Sigmoid colon (tissue), 7 donors: Measurements from ENCODE around the gene EXOC3L4. TPM values are rescaled to one million over a fixed set of nuclear protein-coding genes. Genes with fewer than 3 reads are reported as not detected.

Experiments used
- DNase-seq: peaks from one replicate; pipeline ENCODE4 v3.0.0-alpha.2; 2019
- H3K27ac ChIP-seq, 4 donors: fragments of 200-600 bp; sonication (generic); one replicate each; pipeline ENCODE4 v1.5.1; 2016 to 2019; ENCODE audit warnings: mild to moderate bottlenecking in 1 of 4
- H3K27me3 ChIP-seq, 3 donors: fragments of 200-600 bp; sonication (generic); one replicate each; pipeline ENCODE4 v1.5.1; 2019; ENCODE audit warnings: mild to moderate bottlenecking in 1 of 3
- H3K36me3 ChIP-seq, 4 donors: fragments of 200-600 bp; sonication (generic); one replicate each; pipeline ENCODE4 v1.5.1; 2016 to 2019
- H3K4me1 ChIP-seq, 4 donors: fragments of 200-600 bp; sonication (generic); one replicate each; pipeline ENCODE4 v1.5.1; 2017 to 2019
- H3K4me3 ChIP-seq, 4 donors: fragments of 200-600 bp; sonication (generic); one replicate each; pipeline ENCODE4 v1.5.1; 2017 to 2019; ENCODE audit warnings: mild to moderate bottlenecking in 2 of 4, moderate library complexity in 1 of 4
- H3K9me3 ChIP-seq, 4 donors: fragments of 200-600 bp in 3 of 4; sonication (generic) in 3 of 4; one replicate each; pipeline versions ENCODE4 v1.5.1 to v1.6.1; 2013 to 2019
- EP300 ChIP-seq, 4 donors: sonication (generic); formaldehyde crosslinking; IDR thresholded peaks; one replicate each; pipeline ENCODE4 v1.6.1; 2017; ENCODE audit warnings: antibody characterized with exemption in 4 of 4
- POLR2A ChIP-seq, 2 donors: fragments of 450-650 bp; IDR thresholded peaks; one replicate each; pipeline ENCODE4 v1.6.1; 2016; ENCODE audit warnings: antibody characterized with exemption in 2 of 2, mild to moderate bottlenecking in 2 of 2, moderate library complexity in 2 of 2
- POLR2AphosphoS5 ChIP-seq, 4 donors: sonication (generic); formaldehyde crosslinking; IDR thresholded peaks; one replicate each; pipeline ENCODE4 v1.6.1; 2017; ENCODE audit warnings: antibody characterized with exemption in 4 of 4
- WGBS, 2 donors: extraction: QIAGEN DNeasy Blood & Tissue Kit; methylation state at CpG; one replicate each; pipeline ENCODE4 v1.1.7; 2013; 5-methylcytosine and 5-hydroxymethylcytosine counted together
- intact Hi-C: fragments of 100-400 bp; cut with DNase I; formaldehyde crosslinking; loops from one replicate; pipeline ENCODE4 v1.15.1; 2023
- polyA plus RNA-seq, 3 donors: library from polyadenylated mRNA; stranded (reverse); fragments of 200-250 nt; gene quantifications; one replicate each; pipeline ENCODE4 v1.2.3, GENCODE V29; 2013
- total RNA-seq, 4 donors: library from RNA; depleted of rRNA; stranded (reverse); fragments of >200 nt; gene quantifications; one replicate each; pipeline ENCODE4 v1.1.0, GENCODE V29; 2016
- TF ChIP-seq, protein P1 (sequence below), 4 experiments: fragments of 450-650 bp in 3 of 4; fragments of 200-600 bp in 1 of 4; IDR thresholded peaks; one replicate each; pipeline ENCODE4 v1.5.1; 2016 to 2019; ENCODE audit warnings: antibody characterized with exemption in 4 of 4, mild to moderate bottlenecking in 3 of 4, moderate library complexity in 2 of 4
- donor health status: healthy with polysubstance abuse.
- donor health status: Bipolar disorder and iron deficiency.
- donor health status: healthy.

Gene EXOC3L4
- total and polyA plus RNA-seq, 7 donors: 0.36 to 23.8 (median 1.8) TPM

DNA sequence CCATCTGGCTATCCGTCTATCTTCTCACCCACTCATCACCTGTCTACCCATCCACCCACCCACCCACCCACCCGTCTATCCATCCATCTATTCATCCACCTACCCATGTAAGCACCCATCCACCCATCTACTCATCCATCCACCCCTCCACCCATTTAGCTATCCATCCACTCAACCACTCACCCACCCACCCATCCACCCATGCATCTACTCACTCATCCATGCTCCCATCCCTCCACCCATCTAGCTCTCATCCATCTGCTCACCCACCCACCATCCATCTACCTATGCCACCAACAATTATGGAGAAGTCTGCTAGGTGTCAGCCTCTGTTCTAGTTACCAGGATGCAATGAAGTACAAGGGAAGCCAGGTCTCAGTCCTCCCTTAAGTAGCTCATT lies 39.9 kb downstream of the EXOC3L4 start:
- Histone ChIP-seq H3K27me3 (peaks cover 0 to 6% (median 0%) of the 10 kb centered on the region in 3 donors), H3K36me3 (peaks cover 0 to 51% (median 5%) of the 10 kb centered on the region in 4 donors), H3K4me3 (no peak overlapping the region), H3K9me3 (no peaks in the 10 kb centered on the region), H3K27ac (no peak overlapping the region), H3K4me1 (peaks cover 0 to 73% (median 58%) of the 10 kb centered on the region in 4 donors)
- no peak for DNase-seq
- intact Hi-C loops: no loop called here
- 61 to 70% methylated on average over 2 of the region's 2 CpGs for WGBS, 2 donors
- no peak for TF ChIP-seq POLR2AphosphoS5 (IDR thresholded peaks at IDR 0.05)

DNA sequence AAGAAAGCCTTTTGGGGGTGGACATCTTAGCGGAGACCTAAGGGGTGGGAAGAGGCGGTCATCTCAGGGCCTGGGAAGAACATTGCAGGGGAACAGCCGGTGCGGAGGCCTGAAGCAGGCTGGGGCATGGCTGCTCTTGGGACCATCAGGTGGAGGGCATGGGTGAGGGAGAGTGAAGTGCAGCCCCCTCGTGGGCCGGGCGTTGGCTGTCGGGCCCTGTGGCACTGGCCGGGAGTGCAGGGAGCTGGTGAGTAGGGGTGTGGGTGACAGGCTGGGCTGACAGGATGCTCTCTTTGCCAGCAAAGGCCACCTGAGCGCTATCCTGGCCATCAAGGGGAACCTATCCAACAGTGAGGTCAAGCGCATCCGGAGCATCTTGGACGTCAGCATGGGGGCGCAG lies 40.4 kb downstream of the EXOC3L4 start:
- TF ChIP-seq, protein P1, sequence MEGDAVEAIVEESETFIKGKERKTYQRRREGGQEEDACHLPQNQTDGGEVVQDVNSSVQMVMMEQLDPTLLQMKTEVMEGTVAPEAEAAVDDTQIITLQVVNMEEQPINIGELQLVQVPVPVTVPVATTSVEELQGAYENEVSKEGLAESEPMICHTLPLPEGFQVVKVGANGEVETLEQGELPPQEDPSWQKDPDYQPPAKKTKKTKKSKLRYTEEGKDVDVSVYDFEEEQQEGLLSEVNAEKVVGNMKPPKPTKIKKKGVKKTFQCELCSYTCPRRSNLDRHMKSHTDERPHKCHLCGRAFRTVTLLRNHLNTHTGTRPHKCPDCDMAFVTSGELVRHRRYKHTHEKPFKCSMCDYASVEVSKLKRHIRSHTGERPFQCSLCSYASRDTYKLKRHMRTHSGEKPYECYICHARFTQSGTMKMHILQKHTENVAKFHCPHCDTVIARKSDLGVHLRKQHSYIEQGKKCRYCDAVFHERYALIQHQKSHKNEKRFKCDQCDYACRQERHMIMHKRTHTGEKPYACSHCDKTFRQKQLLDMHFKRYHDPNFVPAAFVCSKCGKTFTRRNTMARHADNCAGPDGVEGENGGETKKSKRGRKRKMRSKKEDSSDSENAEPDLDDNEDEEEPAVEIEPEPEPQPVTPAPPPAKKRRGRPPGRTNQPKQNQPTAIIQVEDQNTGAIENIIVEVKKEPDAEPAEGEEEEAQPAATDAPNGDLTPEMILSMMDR (IDR thresholded peaks at IDR 0.05): no peak
- no peak for TF ChIP-seq POLR2A (IDR thresholded peaks at IDR 0.05)
- no peak for TF ChIP-seq EP300 (IDR thresholded peaks at IDR 0.05)
- TF ChIP-seq POLR2AphosphoS5 (IDR thresholded peaks at IDR 0.05): no peak
- Histone ChIP-seq H3K4me3 (no peak overlapping the region), H3K9me3 (no peaks in the 10 kb centered on the region), H3K36me3 (peaks cover 0 to 47% (median 5%) of the 10 kb centered on the region in 4 donors), H3K27me3 (peaks cover 0 to 6% (median 0%) of the 10 kb centered on the region in 3 donors), H3K27ac (no peak overlapping the region), H3K4me1 (peaks cover 0 to 77% (median 59%) of the 10 kb centered on the region in 4 donors)
- WGBS, 2 donors: 93 to 95% methylated on average over 14 of the region's 14 CpGs
- DNase-seq: no peak
- intact Hi-C loops: no loop called here

DNA sequence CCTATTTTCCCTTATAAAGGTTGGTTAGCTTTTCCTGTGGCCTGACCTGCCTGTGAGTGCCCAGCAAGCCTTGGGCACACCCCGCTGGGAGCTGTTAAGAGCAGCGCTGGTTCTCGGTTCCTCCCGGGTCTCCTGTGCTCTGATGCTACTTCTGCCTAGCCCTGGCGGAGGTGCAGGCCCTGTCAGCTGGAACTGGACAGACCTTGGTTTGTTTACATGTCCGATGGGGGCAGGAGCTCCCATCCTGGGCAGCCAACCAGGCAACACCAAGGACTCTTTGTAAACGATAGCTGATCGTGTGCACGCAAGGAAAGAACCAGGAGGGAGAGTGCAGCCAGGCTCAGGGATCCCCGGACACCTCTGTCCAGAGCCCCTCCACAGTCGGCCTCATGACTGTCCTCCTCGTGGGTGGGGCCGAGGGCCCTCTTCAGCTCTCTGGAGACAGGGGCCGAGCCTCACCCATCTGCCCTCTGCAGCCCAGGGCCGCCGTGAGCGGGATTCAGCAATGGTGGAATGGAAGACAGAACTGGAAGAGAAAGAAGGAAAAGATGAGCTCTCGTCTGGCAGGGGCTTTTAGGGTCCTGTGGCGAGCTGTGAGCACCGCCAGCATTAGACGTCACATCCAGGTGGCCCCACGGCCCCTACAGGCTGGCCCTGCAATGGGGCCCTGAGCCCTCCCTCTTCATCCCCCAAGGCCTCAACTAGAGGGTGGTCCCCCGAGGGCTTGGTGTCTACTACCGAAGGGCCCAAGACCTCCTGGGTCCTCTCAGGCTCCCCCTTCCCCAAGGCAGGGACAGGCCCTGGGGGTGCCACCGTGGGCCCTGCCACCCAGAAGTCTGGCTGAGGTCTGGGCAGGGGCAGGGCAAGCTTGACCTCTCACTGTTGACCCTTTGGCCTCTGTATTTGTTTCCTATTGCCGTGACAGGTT lies 41.1 kb downstream of the EXOC3L4 start:
- DNase-seq: no peak
- 80 to 87% methylated on average over 26 of the region's 26 CpGs for WGBS, 2 donors
- peaks cover 0 to 6% (median 0%) of the 10 kb centered on the region in 3 donors for H3K27me3 ChIP-seq
- intact Hi-C loops: no loop called here
- H3K9me3 ChIP-seq: no peaks in the 10 kb centered on the region
- H3K36me3 ChIP-seq: peaks cover 0 to 41% (median 2%) of the 10 kb centered on the region in 4 donors
- TF ChIP-seq EP300 (IDR thresholded peaks at IDR 0.05): no peak
- TF ChIP-seq POLR2A (IDR thresholded peaks at IDR 0.05): no peak
- TF ChIP-seq POLR2AphosphoS5 (IDR thresholded peaks at IDR 0.05): no peak
- TF ChIP-seq, protein P1 (IDR thresholded peaks at IDR 0.05): no peak
- peaks cover 0 to 70% (median 54%) of the 10 kb centered on the region in 4 donors for H3K4me1 ChIP-seq
- H3K27ac ChIP-seq: peak overlapping the region in 2 of 4 donors; percentile 25 to 39
- H3K4me3 ChIP-seq: no peak overlapping the region

DNA sequence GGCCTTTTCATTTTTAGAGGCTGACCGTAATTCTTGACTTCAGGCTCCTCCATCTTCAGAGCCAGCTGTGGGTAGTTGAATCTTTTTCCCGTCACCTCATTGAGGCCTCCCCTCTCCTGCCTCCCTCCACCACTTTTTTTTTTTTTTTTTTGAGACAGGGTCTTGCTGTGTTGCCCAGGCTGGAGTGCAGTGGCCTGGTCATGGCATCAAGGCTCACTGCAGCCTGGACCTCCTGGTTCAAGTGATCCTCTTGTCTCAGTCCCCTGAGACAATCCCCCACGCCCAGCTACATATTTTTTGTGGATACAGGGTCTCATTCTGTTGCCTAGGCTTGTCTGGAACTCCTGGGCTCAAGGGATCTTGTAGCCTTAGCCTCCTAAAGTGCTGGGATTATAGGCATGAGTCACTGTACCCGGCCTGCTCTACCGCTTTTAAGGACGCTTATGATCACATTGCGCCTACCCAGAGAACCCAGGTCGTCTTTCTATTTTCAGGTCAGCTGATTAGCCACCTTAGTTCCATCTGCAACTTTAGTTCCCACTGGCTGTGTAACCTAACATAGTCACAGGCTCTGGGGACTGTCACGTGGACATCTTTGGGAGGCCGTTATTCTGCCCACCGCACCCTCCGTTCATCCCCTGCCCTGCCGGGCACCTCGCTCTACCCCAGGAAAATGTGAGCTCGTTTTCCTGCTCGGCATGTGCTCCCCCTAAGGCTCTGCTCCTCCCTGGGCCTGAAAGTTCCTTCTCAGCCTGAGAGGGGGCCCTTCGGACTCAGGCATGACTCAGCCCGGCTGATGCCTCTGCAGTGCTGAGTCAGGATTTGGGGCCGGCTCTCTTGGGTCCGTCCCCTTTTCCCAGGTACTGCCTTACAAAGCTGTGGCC lies 42.1 kb downstream of the EXOC3L4 start:
- peak in 2 of 4 donors; percentile 4 to 8 for TF ChIP-seq POLR2AphosphoS5 (IDR thresholded peaks at IDR 0.05)
- TF ChIP-seq, protein P1 (IDR thresholded peaks at IDR 0.05): no peak
- intact Hi-C loops: no loop called here
- 69% methylated on average over 20 of the region's 20 CpGs for WGBS, 2 donors
- Histone ChIP-seq H3K36me3 (peaks cover 0 to 39% (median 2%) of the 10 kb centered on the region in 4 donors), H3K4me3 (no peak overlapping the region), H3K9me3 (no peaks in the 10 kb centered on the region), H3K4me1 (peaks cover 0 to 64% (median 46%) of the 10 kb centered on the region in 4 donors), H3K27ac (peak overlapping the region in 3 of 4 donors; percentile 31 to 72 (median 58)), H3K27me3 (peaks cover 0 to 10% (median 0%) of the 10 kb centered on the region in 3 donors)
- DNase-seq: peak; percentile 72
